Mesothelial cell of epicardium (in vitro differentiated cells): Measurements from ENCODE around the gene SMCO1. TPM values are rescaled to one million over a fixed set of nuclear protein-coding genes. Genes with fewer than 3 reads are reported as not detected.
"Not testable (repeated sequence)": the region's sequence is repeated elsewhere in the genome, so short reads cannot be mapped to it uniquely, and the experiment has no call there.

Source experiments
- DNase-seq, 2 experiments: peaks; one replicate each; pipeline ENCODE4 v3.0.0; 2021; ENCODE audit warnings: low spot score in 2 of 2; ENCODE audit not compliant: unreplicated experiment in 2 of 2
- H3K27ac Mint-ChIP-seq: 2 replicates; pipeline ENCODE4 v1.8.0; 2021; ENCODE audit warnings: mixed read lengths
- H3K27me3 Mint-ChIP-seq: 2 replicates; pipeline ENCODE4 v1.8.0; 2021; ENCODE audit warnings: low read depth, mixed read lengths
- H3K36me3 Mint-ChIP-seq: 2 replicates; pipeline ENCODE4 v1.8.0; 2021; ENCODE audit warnings: mixed read lengths
- H3K4me1 Mint-ChIP-seq: 2 replicates; pipeline ENCODE4 v1.8.0; 2021; ENCODE audit warnings: mixed read lengths
- H3K4me3 Mint-ChIP-seq: 2 replicates; pipeline ENCODE4 v1.8.0; 2021; ENCODE audit warnings: mild to moderate bottlenecking, moderate library complexity, mixed read lengths
- H3K9me3 Mint-ChIP-seq: 2 replicates; pipeline ENCODE4 v1.8.0; 2021; ENCODE audit warnings: mixed read lengths
- CTCF ChIP-seq: fragments of 200-600 bp; sonication (generic); IDR thresholded peaks from one replicate; pipeline ENCODE4 v1.5.0; 2021; ENCODE audit warnings: antibody characterized with exemption; ENCODE audit not compliant: unreplicated experiment
- total RNA-seq: library from RNA; stranded (reverse); gene quantifications from 3 replicates; pipeline ENCODE4 v1.2.1, GENCODE V29; 2021

SMCO1 gene
- total RNA-seq, 1 donor from 2014 or later, result not detected

DNA sequence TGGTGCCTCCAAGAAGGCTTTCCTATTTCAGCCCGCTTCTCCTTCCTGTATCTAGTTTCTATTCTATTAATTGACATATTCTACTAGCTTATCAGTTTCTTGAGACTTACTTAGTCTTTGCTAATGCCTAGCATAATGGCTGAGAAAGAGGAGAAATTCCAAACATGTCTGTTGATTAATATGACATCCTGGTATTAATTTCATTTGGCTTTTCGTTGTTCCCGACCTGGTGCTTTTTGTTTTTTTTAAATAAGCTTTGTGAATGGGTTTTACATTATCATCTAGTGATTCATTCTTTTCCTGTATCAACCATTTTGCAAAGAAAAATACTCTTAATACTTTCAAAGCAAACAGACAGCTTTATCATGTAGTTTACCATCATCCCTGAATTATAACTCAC, 40.1 kb upstream of the SMCO1 start:
- no peaks in the 10 kb centered on the region for H3K27me3 Mint-ChIP-seq
- no peak for TF ChIP-seq CTCF

DNA sequence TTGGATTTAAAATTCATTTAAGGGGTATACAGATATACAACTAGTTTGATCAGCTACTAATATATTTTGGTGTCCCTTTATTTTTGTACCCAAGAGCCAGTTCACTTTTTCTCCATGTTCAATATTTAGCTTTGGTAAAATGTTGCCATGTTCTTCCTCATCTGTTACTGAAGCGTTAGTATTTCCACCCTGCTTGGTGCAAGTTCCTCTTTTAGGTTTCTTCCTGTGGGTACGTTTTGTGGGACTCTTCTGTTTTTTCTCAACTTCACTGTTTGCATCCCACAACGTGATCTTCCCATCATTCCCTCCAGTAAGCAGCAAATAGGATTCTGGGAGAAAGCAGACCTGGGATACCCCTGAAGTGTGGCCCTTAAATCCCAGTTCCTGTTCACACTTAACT, 39.1 kb upstream of the SMCO1 start:
- Mint-ChIP-seq H3K27me3 (no peaks in the 10 kb centered on the region), H3K4me3 (no peak overlapping the region), H3K27ac (no peak overlapping the region), H3K36me3 (peaks cover 8% of the 10 kb centered on the region), H3K9me3 (peaks cover 11% of the 10 kb centered on the region), H3K4me1 (no peaks in the 10 kb centered on the region)
- no peak for DNase-seq
- TF ChIP-seq CTCF, result no peak

More for the DNA sequence above, 40.1 kb upstream of the SMCO1 start:
- DNase-seq, result no peak
- Mint-ChIP-seq H3K9me3 (peaks cover 3% of the 10 kb centered on the region), H3K4me3 (no peak overlapping the region), H3K27ac (no peak overlapping the region), H3K4me1 (no peaks in the 10 kb centered on the region), H3K36me3 (peaks cover 10% of the 10 kb centered on the region)

GRCh38 chr3:196553551-196553950, 38.4 kb upstream of the SMCO1 start:
- no peak for TF ChIP-seq CTCF
- Mint-ChIP-seq H3K9me3 (peaks cover 13% of the 10 kb centered on the region), H3K36me3 (peaks cover 8% of the 10 kb centered on the region), H3K4me1 (no peaks in the 10 kb centered on the region), H3K27me3 (no peaks in the 10 kb centered on the region), H3K4me3 (no peak overlapping the region), H3K27ac (no peak overlapping the region)
- no peak for DNase-seq

- no peak overlapping the region for H3K4me3 Mint-ChIP-seq
- H3K4me1 Mint-ChIP-seq, result no peaks in the 10 kb centered on the region
- H3K9me3 Mint-ChIP-seq, result peaks cover 18% of the 10 kb centered on the region
- peaks cover 8% of the 10 kb centered on the region for H3K36me3 Mint-ChIP-seq
- H3K27ac Mint-ChIP-seq, result no peak overlapping the region
- TF ChIP-seq CTCF, result no peak
- H3K27me3 Mint-ChIP-seq, result no peaks in the 10 kb centered on the region
- DNase-seq, result no peak
Measured at GRCh38 chr3:196552253-196552652, 37.1 kb upstream of the SMCO1 start.

- not testable (repeated sequence) for H3K4me3 Mint-ChIP-seq, H3K36me3 Mint-ChIP-seq, H3K27me3 Mint-ChIP-seq, DNase-seq, H3K27ac Mint-ChIP-seq, H3K4me1 Mint-ChIP-seq
- H3K9me3 Mint-ChIP-seq, result peaks cover 18% of the 10 kb centered on the region
Measured at GRCh38 chr3:196550172-196550571, 35.0 kb upstream of the SMCO1 start.

- not testable (repeated sequence) for H3K4me1 Mint-ChIP-seq, H3K27me3 Mint-ChIP-seq, H3K27ac Mint-ChIP-seq, H3K4me3 Mint-ChIP-seq, DNase-seq, H3K36me3 Mint-ChIP-seq
- H3K9me3 Mint-ChIP-seq, result peaks cover 22% of the 10 kb centered on the region
Measured at GRCh38 chr3:196549312-196549711, 34.2 kb upstream of the SMCO1 start.

DNA sequence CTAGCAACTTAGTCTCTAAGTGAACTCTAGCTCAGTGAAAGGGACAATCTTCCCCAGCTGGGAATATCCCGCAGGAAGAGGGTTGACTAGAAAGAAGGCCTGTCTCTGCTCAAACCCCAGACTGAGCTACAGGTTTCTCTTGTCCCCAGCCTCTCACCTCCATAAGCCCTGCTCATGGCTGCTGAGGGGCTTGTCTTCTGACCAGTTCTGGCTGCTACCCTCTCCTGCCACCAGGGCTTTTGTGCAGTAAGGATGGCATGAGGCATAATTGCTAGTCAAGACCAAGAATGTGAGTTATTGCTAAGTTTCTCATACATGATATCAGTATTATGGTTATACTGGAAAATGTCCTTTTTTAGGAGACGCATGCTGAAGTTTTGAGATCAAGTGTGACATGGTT, 31.9 kb upstream of the SMCO1 start:
- no peak overlapping the region for H3K27ac Mint-ChIP-seq

More for the DNA sequence above, 31.9 kb upstream of the SMCO1 start:
- H3K4me3 Mint-ChIP-seq, result no peak overlapping the region
- no peaks in the 10 kb centered on the region for H3K4me1 Mint-ChIP-seq
- peaks cover 2% of the 10 kb centered on the region for H3K36me3 Mint-ChIP-seq
- H3K27me3 Mint-ChIP-seq, result peaks cover 4% of the 10 kb centered on the region
- DNase-seq, result no peak
- peaks cover 22% of the 10 kb centered on the region for H3K9me3 Mint-ChIP-seq
- no peak for TF ChIP-seq CTCF
